ENCODE results near the gene TTLL10.

Gene TTLL10

GRCh38 chr1:1160281-1160930 is 13.3 kb upstream of the TTLL10 start:
- DNase-seq (ENCODE audit: low spot score), result no peak

- no peak for DNase-seq (ENCODE audit: low spot score)
Observed at GRCh38 chr1:1161078-1161682, 12.5 kb upstream of the TTLL10 start.

GRCh38 chr1:1161683-1162079 is 12.0 kb upstream of the TTLL10 start:
- no peak for DNase-seq (ENCODE audit: low spot score)

- DNase-seq (ENCODE audit: low spot score), result peak; percentile 96
Observed at GRCh38 chr1:1162597-1163537, 10.8 kb upstream of the TTLL10 start.

- DNase-seq (ENCODE audit: low spot score), result no peak
Observed at GRCh38 chr1:1163538-1164070, 10.1 kb upstream of the TTLL10 start.

GRCh38 chr1:1164361-1164700 is 9.3 kb upstream of the TTLL10 start:
- DNase-seq (ENCODE audit: low spot score), result no peak

- DNase-seq (ENCODE audit: low spot score), result peak; percentile 59
Observed at GRCh38 chr1:1164701-1165451, 8.8 kb upstream of the TTLL10 start.

GRCh38 chr1:1165485-1165884 is 8.2 kb upstream of the TTLL10 start:
- peak; percentile 65 for DNase-seq (ENCODE audit: low spot score)

GRCh38 chr1:1165900-1166421 is 7.7 kb upstream of the TTLL10 start:
- DNase-seq (ENCODE audit: low spot score), result peak; percentile 79

GRCh38 chr1:1166642-1167397 is 6.9 kb upstream of the TTLL10 start:
- DNase-seq (ENCODE audit: low spot score), result no peak

- DNase-seq (ENCODE audit: low spot score), result no peak
Observed at GRCh38 chr1:1167398-1167821, 6.3 kb upstream of the TTLL10 start.

GRCh38 chr1:1167841-1168450 is 5.7 kb upstream of the TTLL10 start:
- DNase-seq (ENCODE audit: low spot score), result no peak

GRCh38 chr1:1168451-1169411 is 4.9 kb upstream of the TTLL10 start:
- no peak for DNase-seq (ENCODE audit: low spot score)

- no peak for DNase-seq (ENCODE audit: low spot score)
Observed at GRCh38 chr1:1169429-1170214, 4.1 kb upstream of the TTLL10 start.

GRCh38 chr1:1170215-1171091 is 3.2 kb upstream of the TTLL10 start:
- DNase-seq (ENCODE audit: low spot score), result no peak

GRCh38 chr1:1171161-1171545 is 2.5 kb upstream of the TTLL10 start:
- no peak for DNase-seq (ENCODE audit: low spot score)

- no peak for DNase-seq (ENCODE audit: low spot score)
Observed at GRCh38 chr1:1171546-1172340, 1.9 kb upstream of the TTLL10 start.
